Glomerular visceral epithelial cell (primary cell): ENCODE results near the gene TMEM61.

Experiments
- DNase-seq: peaks from one replicate; pipeline ENCODE4 v3.0.0-alpha.2; 2016; ENCODE audit errors: extremely low spot score

The TMEM61 gene

GRCh38 chr1:55039342-55040082 is 59.1 kb downstream of the TMEM61 start, which contains the start of gene PCSK9:
Gene PCSK9, plus strand, starts transcription at chr1:55039548. Its CDS starts 290 bp downstream, at chr1:55039838.
- DNase-seq: peak; percentile 18

- DNase-seq: no peak
Observed at GRCh38 chr1:55040083-55040932, 59.9 kb downstream of the TMEM61 start.

- DNase-seq: no peak
Observed at GRCh38 chr1:55040933-55041494, 60.6 kb downstream of the TMEM61 start.

- DNase-seq: no peak
Observed at GRCh38 chr1:55041613-55042012, 61.2 kb downstream of the TMEM61 start.
